ENCODE measurements around the gene RPS6KA1.

- TF ChIP-seq GATA3 (IDR thresholded peaks at IDR 0.05; ENCODE audit: low read depth, low read length) (no peak), GATA2 (IDR thresholded peaks at IDR 0.05; ENCODE audit: low read depth, low read length) (no peak)
Measured at GRCh38 chr1:26530410-26530894, 891 bp downstream of the RPS6KA1 start.
